Adipose tissue (tissue), 3 donors: ENCODE results near the gene UBA7. TPM values are rescaled to one million over a fixed set of nuclear protein-coding genes. Genes with fewer than 3 reads are reported as not detected.
"Not testable (repeated sequence)": the region's sequence is repeated elsewhere in the genome, so short reads cannot be mapped to it uniquely, and the experiment has no call there.

Source experiments
- H3K27ac ChIP-seq: one replicate; pipeline ENCODE4 v1.5.1; 2013; ENCODE audit warnings: low read depth, low read length
- WGBS, 3 donors: extraction: QIAGEN DNeasy Blood & Tissue Kit; methylation state at CpG; one replicate each; pipeline ENCODE4 v1.1.7; 2013; 5-methylcytosine and 5-hydroxymethylcytosine counted together
- polyA plus RNA-seq, 3 donors: library from polyadenylated mRNA; stranded (reverse); fragments of 200-250 nt; gene quantifications; one replicate each; pipeline ENCODE4 v1.2.3, GENCODE V29; 2013
- donor health status: healthy with polysubstance abuse.
- donor health status: Bipolar disorder and iron deficiency.
- donor health status: healthy.

Gene UBA7
- polyA plus RNA-seq = 10 to 100 TPM; 25.7 to 47.6 (median 31.2) TPM

- no peak within 1 kb of the TSS for H3K27ac ChIP-seq
- 5 to 17% (median 6%) methylated on average over 9 of the region's 9 CpGs for WGBS, 3 donors
Observed at GRCh38 chr3:49813497-49814174, at the start of gene UBA7. Gene UBA7 (minus strand): TSS chr3:49813953. CDS start chr3:49813787, 166 bp downstream.

DNA sequence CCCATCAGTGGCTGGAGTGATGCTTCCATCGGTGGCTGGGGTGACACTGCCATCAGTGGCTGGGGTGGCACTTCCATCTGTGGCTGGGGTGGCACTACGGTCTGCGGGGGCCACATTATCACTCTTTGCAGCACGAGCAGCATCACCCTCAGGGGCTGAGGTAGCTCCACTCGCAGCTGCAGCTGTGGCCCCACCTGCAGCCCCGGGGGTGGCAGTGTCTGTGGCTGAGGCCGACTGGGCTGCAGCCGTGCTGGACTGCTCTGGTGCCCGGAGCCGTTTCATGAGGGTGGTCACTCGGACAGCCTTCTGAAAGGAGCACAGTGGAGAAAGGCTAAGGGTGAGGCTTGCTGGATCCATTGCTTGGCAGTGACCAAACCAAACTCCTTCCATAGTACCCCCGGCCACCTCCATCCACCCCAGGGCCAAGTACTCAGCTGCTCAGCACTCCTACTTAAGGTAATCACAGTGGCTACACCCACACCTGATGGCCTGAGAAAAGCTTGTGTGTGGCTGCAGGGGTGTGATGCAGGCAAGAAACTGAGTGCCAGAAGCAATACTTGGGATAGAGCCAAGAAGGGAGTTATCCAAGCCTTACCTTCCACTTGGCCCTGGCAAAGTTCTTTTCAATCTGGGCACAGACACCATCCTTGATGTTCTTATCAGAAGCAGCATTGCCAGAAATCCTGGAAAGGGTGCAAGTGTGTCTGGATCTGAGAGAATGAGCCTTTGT, 46.0 kb upstream of the UBA7 start:
- WGBS, 3 donors = 78 to 94% (median 87%) methylated on average over 12 of the region's 12 CpGs
- H3K27ac ChIP-seq = no peak overlapping the region

- no peak within 1 kb of the TSS for H3K27ac ChIP-seq
- WGBS, 3 donors = 3 to 4% (median 3%) methylated on average over 52 of the region's 52 CpGs
Observed at GRCh38 chr3:49856181-49857005, 42.6 kb upstream of the UBA7 start, which contains the start of gene TRAIP. Gene TRAIP (minus strand): TSS chr3:49856564. CDS start chr3:49856453, 111 bp downstream.

DNA sequence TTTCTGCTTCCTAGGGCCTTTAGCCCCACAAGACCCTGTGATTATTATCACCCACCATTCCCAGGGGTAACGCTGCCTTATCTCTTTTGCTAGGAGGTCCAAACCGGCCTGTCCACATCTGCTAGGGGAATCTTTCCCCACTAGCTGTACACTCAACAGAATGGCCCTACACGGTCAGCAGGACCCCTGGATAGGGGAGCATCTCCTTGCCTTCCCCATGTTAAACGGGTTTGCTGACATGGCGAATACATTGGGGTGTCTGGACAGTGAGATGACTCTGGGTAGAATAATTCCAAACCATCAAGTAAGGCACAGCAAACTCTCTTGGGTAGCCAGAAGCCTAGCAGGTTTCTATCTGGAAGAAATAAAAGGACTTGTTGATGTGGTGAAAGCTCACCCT, 41.9 kb upstream of the UBA7 start:
- no peak overlapping the region for H3K27ac ChIP-seq
- WGBS, 3 donors = 54 to 61% (median 58%) methylated on average over 5 of the region's 5 CpGs

GRCh38 chr3:49845694-49846093, 31.9 kb upstream of the UBA7 start:
- 56 to 86% (median 86%) methylated on average over 3 of the region's 3 CpGs for WGBS, 3 donors
- H3K27ac ChIP-seq = no peak overlapping the region

DNA sequence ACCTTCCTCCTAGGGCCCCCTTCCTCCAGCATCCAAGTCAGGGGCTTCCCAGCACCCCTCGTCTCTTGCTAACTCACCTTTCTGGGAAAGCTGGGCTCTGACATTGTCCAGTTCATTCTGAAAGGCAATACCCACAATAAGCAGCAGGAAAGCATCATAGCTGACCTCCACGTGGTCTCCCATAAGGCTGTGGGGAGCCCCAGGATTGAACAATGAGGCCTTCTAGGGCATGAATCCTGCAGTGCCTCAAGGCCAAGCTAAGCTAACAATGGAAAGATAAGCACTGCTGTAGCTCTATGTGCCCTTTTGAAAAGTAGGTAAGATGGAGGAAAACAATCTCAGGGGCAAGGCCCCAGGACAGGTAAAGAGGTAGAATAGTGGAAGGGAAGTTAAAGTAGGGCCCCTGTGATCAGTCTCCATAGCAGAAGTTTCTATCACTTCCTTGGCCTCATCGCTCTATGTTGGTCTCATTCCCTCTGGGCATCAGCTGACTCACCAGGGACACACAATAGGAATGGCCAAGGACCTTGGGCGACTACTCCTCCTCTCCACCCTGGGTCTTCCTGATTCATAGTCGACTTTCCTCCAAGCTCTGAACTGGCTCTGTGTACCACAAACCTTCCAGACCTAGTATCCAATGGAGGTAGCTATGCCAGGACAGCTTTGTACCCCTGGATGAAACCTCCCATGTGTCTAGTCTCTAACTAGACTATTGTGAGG, 30.9 kb upstream of the UBA7 start:
- WGBS, 3 donors = 59 to 92% (median 79%) methylated on average over 5 of the region's 5 CpGs
- no peak overlapping the region for H3K27ac ChIP-seq

- H3K27ac ChIP-seq = no peak overlapping the region
- 94 to 96% (median 95%) methylated on average over 3 of the region's 3 CpGs for WGBS, 3 donors
Observed at GRCh38 chr3:49842843-49843517, 29.2 kb upstream of the UBA7 start.

- WGBS, 3 donors = 93 to 95% (median 94%) methylated on average over 7 of the region's 7 CpGs
- no peak overlapping the region for H3K27ac ChIP-seq
Observed at GRCh38 chr3:49841806-49842205, 28.1 kb upstream of the UBA7 start.

GRCh38 chr3:49841126-49841696, 27.5 kb upstream of the UBA7 start:
- no peak overlapping the region for H3K27ac ChIP-seq

- no peak overlapping the region for H3K27ac ChIP-seq
- WGBS, 3 donors = 50 to 73% (median 68%) methylated on average over 2 of the region's 2 CpGs
Observed at GRCh38 chr3:49840388-49840787, 26.6 kb upstream of the UBA7 start.

GRCh38 chr3:49839193-49839809, 25.5 kb upstream of the UBA7 start:
- WGBS, 3 donors = 36 to 39% (median 37%) methylated on average over 6 of the region's 6 CpGs
- no peak overlapping the region for H3K27ac ChIP-seq

- 48 to 79% (median 78%) methylated on average over 3 of the region's 3 CpGs for WGBS, 3 donors
- no peak overlapping the region for H3K27ac ChIP-seq
Observed at GRCh38 chr3:49831341-49831740, 17.6 kb upstream of the UBA7 start.

- WGBS, 3 donors = 73 to 90% (median 84%) methylated on average over 6 of the region's 6 CpGs
- H3K27ac ChIP-seq = no peak overlapping the region
Observed at GRCh38 chr3:49826016-49826415, 12.3 kb upstream of the UBA7 start.

DNA sequence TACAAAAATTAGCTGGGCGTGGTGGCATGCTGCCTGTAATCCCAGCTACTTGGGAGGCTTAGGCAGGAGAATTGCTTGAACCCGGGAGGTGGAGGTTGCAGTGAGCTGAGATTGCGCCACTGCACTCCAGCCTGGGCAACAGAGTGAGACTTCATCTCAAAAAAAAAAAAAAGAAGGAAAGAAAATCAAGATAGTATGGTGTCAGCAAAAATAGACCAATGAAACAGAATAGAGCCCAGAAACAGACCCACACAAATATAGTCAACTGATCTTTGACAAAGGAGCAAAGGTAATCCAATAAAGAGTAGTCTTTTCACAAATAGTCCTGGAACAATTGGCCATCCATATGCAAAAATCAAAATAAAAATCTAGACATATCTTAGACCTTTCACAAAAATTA, 9.4 kb upstream of the UBA7 start:
- WGBS, 3 donors = 78 to 96% (median 91%) methylated on average over 3 of the region's 3 CpGs
- H3K27ac ChIP-seq = not testable (repeated sequence)

GRCh38 chr3:49812916-49813496, 747 bp downstream of the UBA7 start:
- WGBS, 3 donors = 25 to 54% (median 26%) methylated on average over 9 of the region's 9 CpGs
- no peak overlapping the region for H3K27ac ChIP-seq

- 60 to 77% (median 64%) methylated on average over 13 of the region's 13 CpGs for WGBS, 3 donors
- no peak overlapping the region for H3K27ac ChIP-seq
Observed at GRCh38 chr3:49807431-49808114, 6.2 kb downstream of the UBA7 start.
